ENCODE data around the gene RNF14.

DNA sequence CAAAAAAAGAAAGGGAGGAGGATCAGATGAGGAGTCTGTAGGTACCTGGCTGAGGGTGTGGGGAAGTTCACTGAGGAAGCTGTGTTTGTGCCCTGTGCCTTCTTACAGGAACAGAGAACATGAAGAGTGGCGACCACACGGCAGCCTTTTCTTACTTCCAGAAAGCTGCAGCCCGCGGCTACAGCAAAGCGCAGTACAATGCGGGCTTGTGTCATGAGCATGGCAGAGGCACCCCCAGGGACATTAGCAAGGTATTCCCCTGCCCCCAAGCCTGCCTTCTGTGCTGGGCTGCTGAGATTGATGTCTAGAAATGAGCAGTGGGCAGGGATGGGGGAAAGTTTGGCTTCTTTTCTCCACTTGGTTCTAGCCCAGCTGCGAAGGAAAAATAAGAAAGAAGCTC, 35.8 kb upstream of the RNF14 start:
- TF ChIP-seq, protein P1, sequence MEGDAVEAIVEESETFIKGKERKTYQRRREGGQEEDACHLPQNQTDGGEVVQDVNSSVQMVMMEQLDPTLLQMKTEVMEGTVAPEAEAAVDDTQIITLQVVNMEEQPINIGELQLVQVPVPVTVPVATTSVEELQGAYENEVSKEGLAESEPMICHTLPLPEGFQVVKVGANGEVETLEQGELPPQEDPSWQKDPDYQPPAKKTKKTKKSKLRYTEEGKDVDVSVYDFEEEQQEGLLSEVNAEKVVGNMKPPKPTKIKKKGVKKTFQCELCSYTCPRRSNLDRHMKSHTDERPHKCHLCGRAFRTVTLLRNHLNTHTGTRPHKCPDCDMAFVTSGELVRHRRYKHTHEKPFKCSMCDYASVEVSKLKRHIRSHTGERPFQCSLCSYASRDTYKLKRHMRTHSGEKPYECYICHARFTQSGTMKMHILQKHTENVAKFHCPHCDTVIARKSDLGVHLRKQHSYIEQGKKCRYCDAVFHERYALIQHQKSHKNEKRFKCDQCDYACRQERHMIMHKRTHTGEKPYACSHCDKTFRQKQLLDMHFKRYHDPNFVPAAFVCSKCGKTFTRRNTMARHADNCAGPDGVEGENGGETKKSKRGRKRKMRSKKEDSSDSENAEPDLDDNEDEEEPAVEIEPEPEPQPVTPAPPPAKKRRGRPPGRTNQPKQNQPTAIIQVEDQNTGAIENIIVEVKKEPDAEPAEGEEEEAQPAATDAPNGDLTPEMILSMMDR (IDR thresholded peaks at IDR 0.05) = no peak
- TF ChIP-seq EZH2 (IDR thresholded peaks at IDR 0.05; ENCODE audit: borderline replicate concordance, insufficient read depth, low read depth, low read length, poor library complexity, severe bottlenecking) = no peak

Measured in B cell (primary cell).